GM23338 (cell line): ENCODE results near the gene PPARD. TPM values are rescaled to one million over a fixed set of nuclear protein-coding genes. Genes with fewer than 3 reads are reported as not detected.
A peak's percentile ranks its signal among the peaks of the same experiment; 100 is the strongest.

Source experiments
- ATAC-seq: fragments of 200-7000 bp; cut with Tn5 transposase; 3 replicates; pipeline ENCODE4 v1.9.1; 2020
- DNase-seq: peaks from one replicate; pipeline ENCODE4 v3.0.0-alpha.2; 2015; ENCODE audit warnings: low spot score
- H2AFZ ChIP-seq: fragments of 200-600 bp; sonication (generic); 2 replicates; pipeline ENCODE4 v1.8.0; 2016; ENCODE audit warnings: antibody characterized with exemption, mild to moderate bottlenecking, moderate library complexity
- H3F3A ChIP-seq: fragments of 200-600 bp; sonication (generic); replicated peaks from 2 replicates; pipeline ENCODE4 v1.8.0; 2017; ENCODE audit warnings: antibody characterized with exemption, mixed run types, low read depth
- H3K27ac ChIP-seq: fragments of 200-600 bp; sonication (generic); 2 replicates; pipeline ENCODE4 v1.6.1; 2016; ENCODE audit warnings: low read depth
- H3K27me3 ChIP-seq: fragments of 200-600 bp; sonication (generic); 2 replicates; pipeline ENCODE4 v1.8.0; 2016; ENCODE audit warnings: mild to moderate bottlenecking, mixed run types, moderate library complexity; ENCODE audit not compliant: insufficient read depth
- H3K36me3 ChIP-seq: fragments of 200-600 bp; sonication (generic); 2 replicates; pipeline ENCODE4 v1.8.0; 2016; ENCODE audit warnings: mild to moderate bottlenecking; ENCODE audit not compliant: insufficient read depth
- H3K4me1 ChIP-seq: fragments of 200-600 bp; sonication (generic); 2 replicates; pipeline ENCODE4 v1.8.0; 2016; ENCODE audit warnings: mild to moderate bottlenecking, moderate library complexity; ENCODE audit not compliant: insufficient read depth
- H3K4me2 ChIP-seq: fragments of 200-600 bp; sonication (generic); 2 replicates; pipeline ENCODE4 v1.7.1; 2017; ENCODE audit warnings: mixed run types
- H3K4me3 ChIP-seq: fragments of 200-600 bp; sonication (generic); 2 replicates; pipeline ENCODE4 v1.6.1; 2016; ENCODE audit warnings: mixed run types
- H3K79me2 ChIP-seq: fragments of 200-600 bp; sonication (generic); replicated peaks from 2 replicates; pipeline ENCODE4 v1.8.0; 2017; ENCODE audit warnings: mild to moderate bottlenecking; ENCODE audit not compliant: insufficient read depth
- H3K9me2 ChIP-seq: fragments of 200-600 bp; sonication (generic); 2 replicates; pipeline ENCODE4 v1.8.0; 2017; ENCODE audit not compliant: insufficient read depth
- H4K20me1 ChIP-seq: fragments of 200-600 bp; sonication (generic); replicated peaks from 2 replicates; pipeline ENCODE4 v1.8.0; 2017; ENCODE audit warnings: mild to moderate bottlenecking; ENCODE audit not compliant: insufficient read depth
- H3K27ac Mint-ChIP-seq: 2 replicates; pipeline ENCODE4 v1.8.0; 2020; ENCODE audit warnings: inconsistent platforms, mild to moderate bottlenecking, moderate library complexity, mixed read lengths
- H3K27me3 Mint-ChIP-seq: 3 replicates; pipeline ENCODE4 v1.8.0; 2022; ENCODE audit warnings: low read depth, mild to moderate bottlenecking, moderate library complexity, mixed read lengths, inconsistent platforms; ENCODE audit not compliant: insufficient read depth, poor library complexity
- H3K36me3 Mint-ChIP-seq: 3 replicates; pipeline ENCODE4 v1.8.0; 2021; ENCODE audit warnings: low read depth, mild to moderate bottlenecking, inconsistent platforms, moderate library complexity, mixed read lengths
- H3K4me1 Mint-ChIP-seq: 3 replicates; pipeline ENCODE4 v1.8.0; 2020; ENCODE audit warnings: mild to moderate bottlenecking, inconsistent platforms, mixed read lengths
- H3K4me3 Mint-ChIP-seq: 3 replicates; pipeline ENCODE4 v1.8.0; 2021; ENCODE audit warnings: moderate library complexity, mild to moderate bottlenecking, inconsistent platforms, mixed read lengths
- H3K9me3 Mint-ChIP-seq: 3 replicates; pipeline ENCODE4 v1.8.0; 2020; ENCODE audit warnings: moderate library complexity, mild to moderate bottlenecking, inconsistent platforms, mixed read lengths
- CTCF ChIP-seq, 2 experiments: fragments of 200-600 bp in 1 of 2; sonication (generic) in 1 of 2; conservative IDR thresholded peaks; 2 replicates each; pipeline versions ENCODE4 v1.5.1 to v1.6.1; 2016 to 2017; ENCODE audit warnings: antibody characterized with exemption in 2 of 2, low read depth in 2 of 2, mild to moderate bottlenecking in 2 of 2, moderate library complexity in 1 of 2
- ETS1 ChIP-seq: IDR thresholded peaks from 2 replicates; pipeline ENCODE4 v1.6.1; 2016; ENCODE audit warnings: antibody characterized with exemption
- EZH2 ChIP-seq: fragments of 200-600 bp; sonication (generic); IDR thresholded peaks from one replicate; pipeline ENCODE4 v1.8.0; 2017; ENCODE audit warnings: antibody characterized with exemption, mild to moderate bottlenecking, low read depth; ENCODE audit not compliant: unreplicated experiment
- EZH2phosphoT487 ChIP-seq: fragments of 200-600 bp; sonication (generic); IDR thresholded peaks from one replicate; pipeline ENCODE4 v1.8.1; 2018; ENCODE audit warnings: antibody characterized with exemption; ENCODE audit not compliant: unreplicated experiment
- JUNB ChIP-seq: IDR thresholded peaks from one replicate; pipeline ENCODE4 v1.6.1; 2016; ENCODE audit warnings: antibody characterized with exemption; ENCODE audit not compliant: unreplicated experiment
- NANOG ChIP-seq: IDR thresholded peaks from 2 replicates; pipeline ENCODE4 v1.6.1; 2016; ENCODE audit warnings: antibody characterized with exemption, borderline replicate concordance
- POLR2AphosphoS5 ChIP-seq: IDR thresholded peaks from 2 replicates; pipeline ENCODE4 v1.6.1; 2016; ENCODE audit warnings: antibody characterized with exemption, low read depth
- ZNF114 ChIP-seq: fragments of 250-450 bp; sonication (Bioruptor Pico); IDR thresholded peaks from 2 replicates; pipeline ENCODE4 v1.5.0; 2020; ENCODE audit warnings: mild to moderate bottlenecking, moderate library complexity
- ZNF331 ChIP-seq: fragments of 250-450 bp; sonication (Bioruptor Pico); IDR thresholded peaks from 2 replicates; pipeline ENCODE4 v1.5.0; 2020; ENCODE audit warnings: low read depth, mild to moderate bottlenecking, moderate library complexity
- polyA plus RNA-seq: library from polyadenylated mRNA; unstranded; fragments of >200 nt; fragmentation: Nextera tagmentation; extraction: Ambion mirVana; gene quantifications from 2 replicates; pipeline ENCODE4 v1.2.1, GENCODE V29; 2016
- total RNA-seq: library from RNA; depleted of rRNA; stranded (reverse); fragments of >200 nt; shearing (Covaris generic); gene quantifications from 2 replicates; pipeline ENCODE4 v1.2.3, GENCODE V29; 2014

PPARD gene
- total and polyA plus RNA-seq, 2 experiments from 2014 or later, result 5.1 to 9.7 TPM

- Histone ChIP-seq H3K4me2 (0 out of 2 replicates have a peak overlapping the region, but pooled peaks have one; percentile 55), H3K27ac (no peak overlapping the region), H3K9me2 (no peaks in the 10 kb centered on the region), H3F3A (no peaks in the 10 kb centered on the region), H3K4me3 (no peak overlapping the region), H3K4me1 (peaks cover 15% of the 10 kb centered on the region), H2AFZ (no peak overlapping the region), H4K20me1 (no peaks in the 10 kb centered on the region), H3K36me3 (peaks cover 3% of the 10 kb centered on the region; the same call in 1 of the 2 replicates), H3K79me2 (no peaks in the 10 kb centered on the region), H3K27me3 (no peaks in the 10 kb centered on the region)
- Mint-ChIP-seq H3K27ac (peak overlapping the region; percentile 81; the same call in 1 of the 2 replicates), H3K36me3 (peaks cover 27% of the 10 kb centered on the region), H3K27me3 (no peaks in the 10 kb centered on the region), H3K9me3 (peaks cover 23% of the 10 kb centered on the region), H3K4me1 (peaks cover 27% of the 10 kb centered on the region), H3K4me3 (no peak overlapping the region)
- no peak for DNase-seq
- no peak for TF ChIP-seq ZNF114 (CRISPR knock-in tag)
- TF ChIP-seq EZH2, result no peak
- ATAC-seq, result no peak; the same call in 2 of the 3 replicates
Measured at GRCh38 chr6:35428421-35429149, 86.2 kb downstream of the PPARD start.

- peaks cover 15% of the 10 kb centered on the region for H3K4me1 ChIP-seq
- TF ChIP-seq ETS1 (no peak), CTCF (conservative IDR thresholded peaks at IDR 0.05; ENCODE audit: low read depth in 2 of 2) (no peak)
- H3K9me2 ChIP-seq, result no peaks in the 10 kb centered on the region
- no peaks in the 10 kb centered on the region for H3F3A ChIP-seq
- no peak overlapping the region for H2AFZ ChIP-seq
- no peaks in the 10 kb centered on the region for H3K79me2 ChIP-seq
- no peaks in the 10 kb centered on the region for H4K20me1 ChIP-seq
- H3K36me3 ChIP-seq, result peaks cover 3% of the 10 kb centered on the region; the same call in 1 of the 2 replicates
- Mint-ChIP-seq H3K9me3 (peaks cover 23% of the 10 kb centered on the region), H3K27me3 (no peaks in the 10 kb centered on the region), H3K4me1 (peaks cover 27% of the 10 kb centered on the region), H3K36me3 (peaks cover 27% of the 10 kb centered on the region), H3K27ac (no peak overlapping the region), H3K4me3 (no peak overlapping the region)
- no peak overlapping the region for H3K4me2 ChIP-seq
- no peak overlapping the region for H3K27ac ChIP-seq
- no peaks in the 10 kb centered on the region for H3K27me3 ChIP-seq
- no peak overlapping the region for H3K4me3 ChIP-seq
- ATAC-seq (no peak), DNase-seq (no peak)
Measured at GRCh38 chr6:35429463-35429862, 87.1 kb downstream of the PPARD start.

GRCh38 chr6:35432291-35432690, 89.9 kb downstream of the PPARD start:
- Mint-ChIP-seq H3K36me3 (peaks cover 22% of the 10 kb centered on the region), H3K27me3 (no peaks in the 10 kb centered on the region), H3K9me3 (peaks cover 23% of the 10 kb centered on the region), H3K4me3 (no peak overlapping the region), H3K27ac (no peak overlapping the region), H3K4me1 (peaks cover 14% of the 10 kb centered on the region)
- Histone ChIP-seq H4K20me1 (no peaks in the 10 kb centered on the region), H3K4me3 (no peak overlapping the region), H3K27ac (no peak overlapping the region), H2AFZ (no peak overlapping the region), H3K36me3 (peaks cover 3% of the 10 kb centered on the region; the same call in 1 of the 2 replicates), H3K9me2 (no peaks in the 10 kb centered on the region), H3K79me2 (no peaks in the 10 kb centered on the region), H3K27me3 (no peaks in the 10 kb centered on the region), H3K4me2 (no peak overlapping the region), H3K4me1 (peaks cover 15% of the 10 kb centered on the region), H3F3A (no peaks in the 10 kb centered on the region)
- ATAC-seq (no peak), DNase-seq (no peak)
- TF ChIP-seq POLR2AphosphoS5 (no peak), ZNF331 (CRISPR knock-in tag) (no peak), ZNF114 (CRISPR knock-in tag) (no peak), ETS1 (no peak), JUNB (no peak), EZH2phosphoT487 (no peak), EZH2 (no peak), NANOG (no peak)
